Liver (tissue), 9 donors: Measurements from ENCODE around the gene FGD2. TPM values are rescaled to one million over a fixed set of nuclear protein-coding genes. Genes with fewer than 3 reads are reported as not detected.

Source experiments
- DNase-seq: peaks from one replicate; pipeline ENCODE4 v3.0.0-alpha.2; 2017; ENCODE audit warnings: low spot score
- H3K27ac ChIP-seq, 2 donors: one replicate each; pipeline ENCODE4 v1.7.0; 2013; ENCODE audit warnings: inconsistent platforms in 2 of 2, low read length in 2 of 2, control low read depth in 1 of 2, low read depth in 1 of 2, mild to moderate bottlenecking in 1 of 2
- H3K27me3 ChIP-seq, 4 donors: one replicate each; pipeline versions ENCODE4 v1.6.1 to v1.7.0; 2013; ENCODE audit warnings: low read length in 3 of 4, inconsistent platforms in 1 of 4, mild to moderate bottlenecking in 1 of 4, moderate library complexity in 1 of 4; ENCODE audit not compliant: control insufficient read depth in 4 of 4, insufficient read depth in 4 of 4
- H3K36me3 ChIP-seq, 4 donors: one replicate each; pipeline versions ENCODE4 v1.6.1 to v1.7.0; 2013; ENCODE audit warnings: low read length in 3 of 4, mild to moderate bottlenecking in 3 of 4, low read depth in 1 of 4, moderate library complexity in 1 of 4; ENCODE audit not compliant: control insufficient read depth in 4 of 4, insufficient read depth in 3 of 4
- H3K4me1 ChIP-seq, 4 donors: one replicate each; pipeline versions ENCODE4 v1.6.1 to v1.7.0; 2013; ENCODE audit warnings: low read length in 3 of 4, mild to moderate bottlenecking in 3 of 4, moderate library complexity in 1 of 4; ENCODE audit not compliant: control insufficient read depth in 4 of 4, insufficient read depth in 4 of 4
- H3K4me3 ChIP-seq, 3 donors: one replicate each; pipeline versions ENCODE4 v1.6.1 to v1.7.0; 2013; ENCODE audit warnings: low read length in 3 of 3, control low read depth in 1 of 3, low read depth in 1 of 3, mild to moderate bottlenecking in 1 of 3
- H3K9ac ChIP-seq, 2 donors: one replicate each; pipeline ENCODE4 v1.7.0; 2013; ENCODE audit warnings: low read length in 2 of 2, mild to moderate bottlenecking in 2 of 2, moderate library complexity in 2 of 2, control low read depth in 1 of 2, low read depth in 1 of 2
- H3K9me3 ChIP-seq, 4 donors: one replicate each; pipeline versions ENCODE4 v1.6.1 to v1.7.0; 2013; ENCODE audit warnings: low read length in 3 of 4; ENCODE audit not compliant: control insufficient read depth in 4 of 4
- CTCF ChIP-seq: fragments of 150-350 bp; IDR thresholded peaks from 2 replicates; pipeline ENCODE4 v1.5.1; 2017; ENCODE audit warnings: improper control_type of control experiment, low read depth, low read length; ENCODE audit not compliant: missing input control
- EGR1 ChIP-seq, 2 donors: IDR thresholded peaks; 2 replicates each; pipeline ENCODE4 v1.6.1; 2016 to 2018; ENCODE audit warnings: antibody characterized with exemption in 2 of 2, low read depth in 2 of 2
- FOXA1 ChIP-seq: IDR thresholded peaks from 2 replicates; pipeline ENCODE4 v1.6.1; 2016; ENCODE audit warnings: antibody characterized with exemption
- FOXA2 ChIP-seq: IDR thresholded peaks from 2 replicates; pipeline ENCODE4 v1.6.1; 2016; ENCODE audit warnings: antibody characterized with exemption
- GABPA ChIP-seq, 2 donors: IDR thresholded peaks in 1 of 2; conservative IDR thresholded peaks in 1 of 2; 2 replicates each; pipeline ENCODE4 v1.6.1; 2016; ENCODE audit warnings: antibody characterized with exemption in 2 of 2, mild to moderate bottlenecking in 1 of 2, moderate library complexity in 1 of 2
- HNF4A ChIP-seq, 2 donors: conservative IDR thresholded peaks; 2 replicates each; pipeline ENCODE4 v1.6.1; 2016; ENCODE audit warnings: antibody characterized with exemption in 2 of 2, mild to moderate bottlenecking in 2 of 2
- JUND ChIP-seq, 2 donors: IDR thresholded peaks; 2 replicates each; pipeline ENCODE4 v1.6.1; 2016; ENCODE audit warnings: antibody characterized with exemption in 2 of 2
- NR2F2 ChIP-seq: IDR thresholded peaks from 2 replicates; pipeline ENCODE4 v1.6.1; 2016; ENCODE audit warnings: antibody characterized with exemption
- RAD21 ChIP-seq, 2 donors: IDR thresholded peaks; 2 replicates each; pipeline ENCODE4 v1.6.1; 2016; ENCODE audit warnings: antibody characterized with exemption in 2 of 2, mild to moderate bottlenecking in 2 of 2
- RXRA ChIP-seq, 2 donors: IDR thresholded peaks; 2 replicates each; pipeline ENCODE4 v1.6.1; 2017 to 2018; ENCODE audit warnings: antibody characterized with exemption in 2 of 2, mild to moderate bottlenecking in 1 of 2
- SP1 ChIP-seq: IDR thresholded peaks from 2 replicates; pipeline ENCODE4 v1.6.1; 2018; ENCODE audit warnings: antibody characterized with exemption, mild to moderate bottlenecking
- YY1 ChIP-seq: IDR thresholded peaks from 2 replicates; pipeline ENCODE4 v1.6.1; 2016; ENCODE audit warnings: antibody characterized with exemption, mild to moderate bottlenecking
- ZBTB33 ChIP-seq: IDR thresholded peaks from 2 replicates; pipeline ENCODE4 v1.6.1; 2016; ENCODE audit warnings: antibody characterized with exemption
- WGBS: extraction: QIAGEN DNeasy Blood & Tissue Kit; methylation state at CpG from one replicate; pipeline ENCODE4 v1.1.7; 2013; 5-methylcytosine and 5-hydroxymethylcytosine counted together
- polyA plus RNA-seq, 2 donors: library from polyadenylated mRNA; stranded (reverse) in 1 of 2; unstranded in 1 of 2; fragments of 200-250 nt in 1 of 2; fragments of >200 nt in 1 of 2; fragmentation: Nextera tagmentation in 1 of 2; extraction: Ambion mirVana in 1 of 2; gene quantifications; one replicate each; pipeline versions ENCODE4 v1.2.1 to v1.2.3, GENCODE V29; 2013 to 2015
- total RNA-seq, 2 donors: library from RNA; depleted of rRNA; stranded (reverse); fragments of >200 nt; gene quantifications; one replicate each; pipeline ENCODE4 v1.2.3, GENCODE V29; 2014
- TF ChIP-seq, protein P1 (sequence below): IDR thresholded peaks from 2 replicates; pipeline ENCODE4 v1.6.1; 2016; ENCODE audit warnings: antibody characterized with exemption
- TF ChIP-seq, protein P2 (sequence below): IDR thresholded peaks from 2 replicates; pipeline ENCODE4 v1.6.1; 2016; ENCODE audit warnings: antibody characterized with exemption
- TF ChIP-seq, protein P3 (sequence below): IDR thresholded peaks from 2 replicates; pipeline ENCODE4 v1.6.1; 2016; ENCODE audit warnings: antibody characterized with exemption, mild to moderate bottlenecking
- donor health status: healthy.
- donor health status: healthy.
- donor health status: healthy.
- donor health status: healthy.
- donor health status: healthy.

FGD2 gene
- total and polyA plus RNA-seq, 4 donors: 4.6 to 24.4 (median 9.1) TPM

DNA sequence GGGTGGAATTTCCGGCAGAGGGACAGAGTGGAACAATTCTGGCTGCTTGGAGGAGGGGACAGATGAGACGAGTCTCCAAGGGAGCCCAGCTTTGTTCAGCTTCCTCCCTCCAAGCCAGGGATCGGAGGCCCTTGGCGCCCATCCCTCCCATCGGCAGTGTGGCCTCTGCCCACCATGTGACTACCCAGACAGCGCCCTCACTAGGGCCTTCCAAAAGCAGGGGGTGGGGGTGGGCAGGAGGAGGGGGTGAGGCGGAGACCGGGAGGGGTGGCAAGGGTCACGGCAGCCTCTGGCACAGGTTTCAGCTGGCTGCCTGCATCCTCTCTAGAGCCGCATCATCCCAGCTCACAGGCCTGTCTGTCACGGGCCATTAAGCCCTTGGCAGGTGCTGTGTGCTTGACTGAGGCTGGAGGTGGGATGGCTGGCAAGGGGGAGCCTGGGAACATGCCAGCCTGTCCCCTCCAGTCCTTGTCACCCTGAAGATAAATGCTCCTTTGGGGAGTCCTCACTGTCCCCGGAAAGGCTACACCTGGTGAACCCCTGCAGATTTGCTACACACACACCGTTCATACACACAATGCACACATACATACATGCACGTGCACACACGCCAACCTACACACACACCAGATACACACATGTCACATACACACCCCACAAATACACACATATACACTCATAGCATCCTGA is 6.2 kb upstream of the FGD2 start:
- TF ChIP-seq EGR1 (IDR thresholded peaks at IDR 0.05; ENCODE audit: low read depth in 2 of 2): no peak
- no peak for TF ChIP-seq ZBTB33
- no peak for TF ChIP-seq HNF4A (conservative IDR thresholded peaks at IDR 0.05)
- no peak for TF ChIP-seq FOXA2
- TF ChIP-seq FOXA1: no peak
- TF ChIP-seq JUND (IDR thresholded peaks at IDR 0.05): no peak
- TF ChIP-seq YY1: no peak
- no peak for TF ChIP-seq CTCF
- TF ChIP-seq RXRA (IDR thresholded peaks at IDR 0.05): no peak
- TF ChIP-seq, protein P1, sequence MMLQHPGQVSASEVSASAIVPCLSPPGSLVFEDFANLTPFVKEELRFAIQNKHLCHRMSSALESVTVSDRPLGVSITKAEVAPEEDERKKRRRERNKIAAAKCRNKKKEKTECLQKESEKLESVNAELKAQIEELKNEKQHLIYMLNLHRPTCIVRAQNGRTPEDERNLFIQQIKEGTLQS: no peak
- no peak for TF ChIP-seq RAD21 (IDR thresholded peaks at IDR 0.05)
- no peak for TF ChIP-seq SP1
- Histone ChIP-seq H3K4me1 (peaks cover 0 to 12% (median 7%) of the 10 kb centered on the region in 4 donors), H3K9ac (no peak overlapping the region), H3K9me3 (no peaks in the 10 kb centered on the region), H3K27me3 (no peaks in the 10 kb centered on the region), H3K4me3 (no peak overlapping the region), H3K27ac (peak overlapping the region in 1 of 2 donors; percentile 43), H3K36me3 (no peaks in the 10 kb centered on the region)
- 84% methylated on average over 15 of the region's 15 CpGs for WGBS
- DNase-seq: no peak

GRCh38 chr6:36999751-37000125 is 5.7 kb upstream of the FGD2 start:
- H3K4me3 ChIP-seq: no peak overlapping the region
- no peak overlapping the region for H3K9ac ChIP-seq
- no peaks in the 10 kb centered on the region for H3K9me3 ChIP-seq
- peaks cover 0 to 12% (median 7%) of the 10 kb centered on the region in 4 donors for H3K4me1 ChIP-seq
- WGBS: 94% methylated on average over 4 of the region's 4 CpGs
- H3K27ac ChIP-seq: no peak overlapping the region
- DNase-seq: no peak
- TF ChIP-seq CTCF: no peak
- no peak for TF ChIP-seq SP1
- no peak for TF ChIP-seq GABPA (IDR thresholded peaks at IDR 0.05 in 1 of 2, conservative IDR thresholded peaks at IDR 0.05 in 1 of 2)
- TF ChIP-seq NR2F2: no peak
- no peak for TF ChIP-seq YY1
- no peak for TF ChIP-seq EGR1 (IDR thresholded peaks at IDR 0.05; ENCODE audit: low read depth in 2 of 2)
- TF ChIP-seq, protein P2, sequence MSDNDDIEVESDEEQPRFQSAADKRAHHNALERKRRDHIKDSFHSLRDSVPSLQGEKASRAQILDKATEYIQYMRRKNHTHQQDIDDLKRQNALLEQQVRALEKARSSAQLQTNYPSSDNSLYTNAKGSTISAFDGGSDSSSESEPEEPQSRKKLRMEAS: no peak
- TF ChIP-seq, protein P1: no peak
- TF ChIP-seq ZBTB33: no peak
- TF ChIP-seq, protein P3, sequence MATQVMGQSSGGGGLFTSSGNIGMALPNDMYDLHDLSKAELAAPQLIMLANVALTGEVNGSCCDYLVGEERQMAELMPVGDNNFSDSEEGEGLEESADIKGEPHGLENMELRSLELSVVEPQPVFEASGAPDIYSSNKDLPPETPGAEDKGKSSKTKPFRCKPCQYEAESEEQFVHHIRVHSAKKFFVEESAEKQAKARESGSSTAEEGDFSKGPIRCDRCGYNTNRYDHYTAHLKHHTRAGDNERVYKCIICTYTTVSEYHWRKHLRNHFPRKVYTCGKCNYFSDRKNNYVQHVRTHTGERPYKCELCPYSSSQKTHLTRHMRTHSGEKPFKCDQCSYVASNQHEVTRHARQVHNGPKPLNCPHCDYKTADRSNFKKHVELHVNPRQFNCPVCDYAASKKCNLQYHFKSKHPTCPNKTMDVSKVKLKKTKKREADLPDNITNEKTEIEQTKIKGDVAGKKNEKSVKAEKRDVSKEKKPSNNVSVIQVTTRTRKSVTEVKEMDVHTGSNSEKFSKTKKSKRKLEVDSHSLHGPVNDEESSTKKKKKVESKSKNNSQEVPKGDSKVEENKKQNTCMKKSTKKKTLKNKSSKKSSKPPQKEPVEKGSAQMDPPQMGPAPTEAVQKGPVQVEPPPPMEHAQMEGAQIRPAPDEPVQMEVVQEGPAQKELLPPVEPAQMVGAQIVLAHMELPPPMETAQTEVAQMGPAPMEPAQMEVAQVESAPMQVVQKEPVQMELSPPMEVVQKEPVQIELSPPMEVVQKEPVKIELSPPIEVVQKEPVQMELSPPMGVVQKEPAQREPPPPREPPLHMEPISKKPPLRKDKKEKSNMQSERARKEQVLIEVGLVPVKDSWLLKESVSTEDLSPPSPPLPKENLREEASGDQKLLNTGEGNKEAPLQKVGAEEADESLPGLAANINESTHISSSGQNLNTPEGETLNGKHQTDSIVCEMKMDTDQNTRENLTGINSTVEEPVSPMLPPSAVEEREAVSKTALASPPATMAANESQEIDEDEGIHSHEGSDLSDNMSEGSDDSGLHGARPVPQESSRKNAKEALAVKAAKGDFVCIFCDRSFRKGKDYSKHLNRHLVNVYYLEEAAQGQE: no peak
- no peaks in the 10 kb centered on the region for H3K36me3 ChIP-seq
- no peaks in the 10 kb centered on the region for H3K27me3 ChIP-seq
